Endodermal cell (in vitro differentiated cells): Measurements from ENCODE around the gene DYNLT1. TPM values are rescaled to one million over a fixed set of nuclear protein-coding genes. Genes with fewer than 3 reads are reported as not detected.

Source experiments
- DNase-seq: peaks from one replicate; pipeline ENCODE4 v3.0.0-alpha.2; 2017
- H3K27ac ChIP-seq: 2 replicates; pipeline ENCODE4 v1.5.1; 2013; ENCODE audit warnings: mild to moderate bottlenecking, low read depth, low read length, moderate library complexity
- H3K27me3 ChIP-seq: 2 replicates; pipeline ENCODE4 v1.6.1; 2013; ENCODE audit warnings: mild to moderate bottlenecking, low read length, moderate library complexity; ENCODE audit not compliant: insufficient read depth, control insufficient read depth, poor library complexity, severe bottlenecking
- H3K36me3 ChIP-seq: 2 replicates; pipeline ENCODE4 v1.7.0; 2013; ENCODE audit warnings: mild to moderate bottlenecking, low read length, moderate library complexity; ENCODE audit not compliant: control insufficient read depth, insufficient read depth
- H3K4me1 ChIP-seq: one replicate; pipeline ENCODE4 v1.7.0; 2013; ENCODE audit warnings: low read length; ENCODE audit not compliant: control insufficient read depth, insufficient read depth
- H3K4me3 ChIP-seq: 2 replicates; pipeline ENCODE4 v1.5.1; 2013; ENCODE audit warnings: mild to moderate bottlenecking, low read length, moderate library complexity
- H3K9ac ChIP-seq: 2 replicates; pipeline ENCODE4 v1.6.1; 2013; ENCODE audit warnings: mild to moderate bottlenecking, low read length, moderate library complexity; ENCODE audit not compliant: poor library complexity, severe bottlenecking; ENCODE audit errors: extremely low read depth
- H3K9me3 ChIP-seq: 2 replicates; pipeline ENCODE4 v1.6.1; 2013; ENCODE audit warnings: mild to moderate bottlenecking, low read length, moderate library complexity; ENCODE audit not compliant: control insufficient read depth
- H3K27ac Mint-ChIP-seq: 2 replicates; pipeline ENCODE4 v1.8.0; 2020; ENCODE audit warnings: mixed read lengths
- H3K27me3 Mint-ChIP-seq: 2 replicates; pipeline ENCODE4 v1.8.0; 2021; ENCODE audit warnings: mild to moderate bottlenecking, mixed read lengths; ENCODE audit not compliant: insufficient read depth
- H3K36me3 Mint-ChIP-seq: 2 replicates; pipeline ENCODE4 v1.8.0; 2020; ENCODE audit warnings: low read depth, mixed read lengths
- H3K4me1 Mint-ChIP-seq: 2 replicates; pipeline ENCODE4 v1.8.0; 2020; ENCODE audit warnings: mixed read lengths
- H3K4me3 Mint-ChIP-seq: 2 replicates; pipeline ENCODE4 v1.8.0; 2020; ENCODE audit warnings: mild to moderate bottlenecking, moderate library complexity, mixed read lengths
- H3K9me3 Mint-ChIP-seq: 2 replicates; pipeline ENCODE4 v1.8.0; 2020; ENCODE audit warnings: mild to moderate bottlenecking, mixed read lengths
- WGBS, 2 experiments: methylation state at CpG; one replicate each; pipeline versions ENCODE4 v1.1.5 to v1.1.7; 2013; ENCODE audit warnings: missing lambda C conversion rate in 2 of 2, mixed read lengths in 1 of 2; ENCODE audit not compliant: insufficient coverage in 1 of 2, insufficient read length in 1 of 2; 5-methylcytosine and 5-hydroxymethylcytosine counted together
- total RNA-seq, 2 donors: library from RNA; stranded (reverse); fragmentation: NEBNext Ultra II Directional in 1 of 2; extraction: Animal tissue kit (Norgen Biotek cat#: 25700) in 1 of 2; gene quantifications; 2 replicates in 1 of 2; 3 replicates in 1 of 2; pipeline ENCODE4 v1.2.1, GENCODE V29; 2021
- TF ChIP-seq, protein P1 (sequence below): fragments of 200-600 bp; sonication (generic); conservative IDR thresholded peaks from 2 replicates; pipeline ENCODE4 v1.5.0; 2021; ENCODE audit warnings: antibody characterized with exemption, mild to moderate bottlenecking

DYNLT1 gene
- total RNA-seq, 2 donors from 2014 or later = 112 to 148 TPM

- WGBS, 2 experiments = 94 to 96% methylated on average over 10 to 15 of the region's 15 CpGs
- H3K9ac ChIP-seq = no peak overlapping the region
- peak overlapping the region; percentile 30 for H3K27ac Mint-ChIP-seq
Observed at GRCh38 chr6:158625881-158626305, 18.6 kb downstream of the DYNLT1 start.

GRCh38 chr6:158624684-158625682, 19.6 kb downstream of the DYNLT1 start:
- Mint-ChIP-seq H3K4me3 (no peak overlapping the region), H3K9me3 (peaks cover 7% of the 10 kb centered on the region), H3K27ac (peak overlapping the region; percentile 88), H3K4me1 (peaks cover 8% of the 10 kb centered on the region), H3K27me3 (no peaks in the 10 kb centered on the region), H3K36me3 (peaks cover 70% of the 10 kb centered on the region)
- no peak overlapping the region for H3K4me3 ChIP-seq
- H3K36me3 ChIP-seq = peaks cover 73% of the 10 kb centered on the region
- peaks cover 9% of the 10 kb centered on the region for H3K9me3 ChIP-seq
- no peaks in the 10 kb centered on the region for H3K27me3 ChIP-seq
- H3K4me1 ChIP-seq = no peaks in the 10 kb centered on the region
- H3K27ac ChIP-seq = peak overlapping the region; percentile 24
- no peak overlapping the region for H3K9ac ChIP-seq
- TF ChIP-seq, protein P1, sequence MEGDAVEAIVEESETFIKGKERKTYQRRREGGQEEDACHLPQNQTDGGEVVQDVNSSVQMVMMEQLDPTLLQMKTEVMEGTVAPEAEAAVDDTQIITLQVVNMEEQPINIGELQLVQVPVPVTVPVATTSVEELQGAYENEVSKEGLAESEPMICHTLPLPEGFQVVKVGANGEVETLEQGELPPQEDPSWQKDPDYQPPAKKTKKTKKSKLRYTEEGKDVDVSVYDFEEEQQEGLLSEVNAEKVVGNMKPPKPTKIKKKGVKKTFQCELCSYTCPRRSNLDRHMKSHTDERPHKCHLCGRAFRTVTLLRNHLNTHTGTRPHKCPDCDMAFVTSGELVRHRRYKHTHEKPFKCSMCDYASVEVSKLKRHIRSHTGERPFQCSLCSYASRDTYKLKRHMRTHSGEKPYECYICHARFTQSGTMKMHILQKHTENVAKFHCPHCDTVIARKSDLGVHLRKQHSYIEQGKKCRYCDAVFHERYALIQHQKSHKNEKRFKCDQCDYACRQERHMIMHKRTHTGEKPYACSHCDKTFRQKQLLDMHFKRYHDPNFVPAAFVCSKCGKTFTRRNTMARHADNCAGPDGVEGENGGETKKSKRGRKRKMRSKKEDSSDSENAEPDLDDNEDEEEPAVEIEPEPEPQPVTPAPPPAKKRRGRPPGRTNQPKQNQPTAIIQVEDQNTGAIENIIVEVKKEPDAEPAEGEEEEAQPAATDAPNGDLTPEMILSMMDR = no peak
- DNase-seq = no peak
- WGBS, 2 experiments = 95 to 98% methylated on average over 12 to 25 of the region's 25 CpGs

More at GRCh38 chr6:158625881-158626305, 18.6 kb downstream of the DYNLT1 start:
- Histone ChIP-seq H3K9me3 (no peaks in the 10 kb centered on the region), H3K36me3 (peaks cover 70% of the 10 kb centered on the region), H3K4me1 (no peaks in the 10 kb centered on the region), H3K4me3 (no peak overlapping the region), H3K27me3 (no peaks in the 10 kb centered on the region), H3K27ac (no peak overlapping the region)
- Mint-ChIP-seq H3K36me3 (peaks cover 65% of the 10 kb centered on the region), H3K9me3 (peaks cover 2% of the 10 kb centered on the region), H3K27me3 (no peaks in the 10 kb centered on the region), H3K4me1 (peaks cover 8% of the 10 kb centered on the region), H3K4me3 (no peak overlapping the region)
- TF ChIP-seq, protein P1 = no peak
- no peak for DNase-seq

DNA sequence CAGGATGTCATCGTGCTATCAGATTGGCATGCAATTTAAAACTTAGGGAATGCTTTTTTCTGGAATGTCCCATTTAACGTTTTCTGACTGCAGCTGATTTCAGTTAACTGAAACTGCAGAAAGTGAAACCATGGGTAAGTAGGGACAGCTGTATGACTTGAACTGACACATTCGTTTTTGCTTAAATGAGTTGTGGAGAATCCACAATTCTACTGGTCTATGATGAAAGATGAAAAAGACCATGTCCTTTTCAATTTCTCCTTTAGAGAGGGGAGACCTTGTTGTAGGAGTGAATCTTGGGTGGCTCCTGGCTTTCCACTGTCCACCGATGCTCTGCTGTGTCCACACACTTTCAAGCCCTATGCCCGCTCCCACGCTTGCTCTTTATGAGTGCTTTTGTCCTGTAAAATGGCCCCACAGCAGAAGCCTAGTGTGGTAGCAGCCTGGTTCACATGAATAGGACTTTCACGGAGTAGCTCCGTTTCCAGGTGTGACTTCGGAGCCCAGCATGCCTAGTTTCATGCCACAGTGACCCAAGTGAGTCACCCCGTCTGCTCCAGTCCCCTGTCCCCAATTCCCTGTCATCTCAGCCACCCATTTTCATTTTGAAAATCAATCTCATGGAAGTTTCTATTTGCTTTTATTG, 21.9 kb downstream of the DYNLT1 start:
- Mint-ChIP-seq H3K27me3 (no peaks in the 10 kb centered on the region), H3K36me3 (peaks cover 81% of the 10 kb centered on the region), H3K27ac (no peak overlapping the region), H3K4me1 (peaks cover 3% of the 10 kb centered on the region), H3K4me3 (no peak overlapping the region), H3K9me3 (peaks cover 16% of the 10 kb centered on the region)
- Histone ChIP-seq H3K9ac (no peak overlapping the region), H3K9me3 (peaks cover 18% of the 10 kb centered on the region), H3K27ac (no peak overlapping the region), H3K4me3 (no peak overlapping the region), H3K36me3 (peaks cover 65% of the 10 kb centered on the region), H3K27me3 (no peaks in the 10 kb centered on the region), H3K4me1 (no peaks in the 10 kb centered on the region)
- DNase-seq = no peak
- TF ChIP-seq, protein P1 = no peak
- 92 to 94% methylated on average over 9 to 10 of the region's 10 CpGs for WGBS, 2 experiments
